WI38 (cell line): ENCODE results near the gene KAT5.

Source experiments
- H3K4me3 ChIP-seq: 2 replicates; pipeline ENCODE4 v1.5.1; 2011; ENCODE audit warnings: low read depth, mild to moderate bottlenecking, control low read depth, low read length
- TF ChIP-seq, protein P1 (sequence below): IDR thresholded peaks from 2 replicates; pipeline ENCODE4 v1.5.1; 2012; ENCODE audit warnings: low read depth, mild to moderate bottlenecking, control low read depth, low read length

KAT5 gene

DNA sequence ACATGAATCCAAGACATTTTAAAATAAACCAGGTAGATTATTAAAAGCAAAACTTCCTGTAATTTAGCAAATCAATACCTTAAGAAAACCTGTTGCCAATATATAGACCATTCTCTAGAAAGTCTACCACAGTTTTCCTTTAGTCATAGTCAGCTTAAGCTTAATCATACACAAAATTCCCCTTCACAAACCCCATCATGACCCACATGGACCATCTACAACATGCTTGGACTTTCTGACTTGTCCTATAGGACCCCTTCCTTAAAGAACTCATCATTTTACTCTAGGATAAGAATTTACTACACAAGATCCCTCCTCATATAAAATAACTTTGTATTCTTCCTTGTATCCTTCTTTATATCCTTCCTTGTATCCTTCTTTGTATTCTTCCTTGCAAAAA, 24.8 kb downstream of the KAT5 start:
- TF ChIP-seq, protein P1, sequence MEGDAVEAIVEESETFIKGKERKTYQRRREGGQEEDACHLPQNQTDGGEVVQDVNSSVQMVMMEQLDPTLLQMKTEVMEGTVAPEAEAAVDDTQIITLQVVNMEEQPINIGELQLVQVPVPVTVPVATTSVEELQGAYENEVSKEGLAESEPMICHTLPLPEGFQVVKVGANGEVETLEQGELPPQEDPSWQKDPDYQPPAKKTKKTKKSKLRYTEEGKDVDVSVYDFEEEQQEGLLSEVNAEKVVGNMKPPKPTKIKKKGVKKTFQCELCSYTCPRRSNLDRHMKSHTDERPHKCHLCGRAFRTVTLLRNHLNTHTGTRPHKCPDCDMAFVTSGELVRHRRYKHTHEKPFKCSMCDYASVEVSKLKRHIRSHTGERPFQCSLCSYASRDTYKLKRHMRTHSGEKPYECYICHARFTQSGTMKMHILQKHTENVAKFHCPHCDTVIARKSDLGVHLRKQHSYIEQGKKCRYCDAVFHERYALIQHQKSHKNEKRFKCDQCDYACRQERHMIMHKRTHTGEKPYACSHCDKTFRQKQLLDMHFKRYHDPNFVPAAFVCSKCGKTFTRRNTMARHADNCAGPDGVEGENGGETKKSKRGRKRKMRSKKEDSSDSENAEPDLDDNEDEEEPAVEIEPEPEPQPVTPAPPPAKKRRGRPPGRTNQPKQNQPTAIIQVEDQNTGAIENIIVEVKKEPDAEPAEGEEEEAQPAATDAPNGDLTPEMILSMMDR, result no peak
- no peak overlapping the region for H3K4me3 ChIP-seq

DNA sequence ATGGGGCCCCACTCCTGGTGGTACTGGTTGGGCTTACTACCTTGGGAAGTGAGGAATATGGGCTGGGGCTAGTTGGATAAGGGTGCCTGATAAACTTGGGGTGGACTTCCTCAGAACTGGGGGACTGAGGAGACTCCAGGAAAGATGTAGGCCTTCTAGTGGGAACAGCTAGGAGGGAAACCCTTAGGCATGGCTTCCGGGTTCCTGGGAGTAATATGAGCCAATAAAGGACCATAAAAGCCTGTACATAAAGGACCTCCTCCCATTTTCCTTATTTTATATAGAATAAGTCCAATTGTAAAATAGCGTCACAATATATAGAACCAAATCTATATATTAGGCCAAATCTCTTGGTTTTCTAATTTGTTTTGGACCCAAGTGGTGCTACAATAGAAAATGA, 27.0 kb downstream of the KAT5 start:
- H3K4me3 ChIP-seq, result no peak overlapping the region
- TF ChIP-seq, protein P1, result no peak

DNA sequence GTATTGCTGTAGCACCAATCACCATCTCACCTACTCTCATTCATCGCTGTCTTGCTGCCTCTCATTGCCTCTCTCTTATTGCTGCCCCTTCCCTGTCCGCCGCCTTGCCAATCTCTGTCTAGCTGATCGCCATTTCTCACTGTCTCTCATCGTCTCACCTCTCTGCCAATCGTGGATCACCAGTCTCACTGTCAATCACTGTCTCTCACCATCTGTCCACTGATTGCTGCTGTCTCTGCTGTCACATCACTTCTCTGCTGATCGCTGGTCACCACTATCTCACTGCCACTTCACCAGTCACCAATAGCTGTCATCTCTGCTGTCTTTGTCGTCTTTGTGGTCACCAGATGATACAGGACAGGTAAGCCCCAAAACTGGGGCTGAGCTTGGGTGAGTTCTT, 29.1 kb downstream of the KAT5 start:
- H3K4me3 ChIP-seq, result no peak overlapping the region
- TF ChIP-seq, protein P1, result no peak

DNA sequence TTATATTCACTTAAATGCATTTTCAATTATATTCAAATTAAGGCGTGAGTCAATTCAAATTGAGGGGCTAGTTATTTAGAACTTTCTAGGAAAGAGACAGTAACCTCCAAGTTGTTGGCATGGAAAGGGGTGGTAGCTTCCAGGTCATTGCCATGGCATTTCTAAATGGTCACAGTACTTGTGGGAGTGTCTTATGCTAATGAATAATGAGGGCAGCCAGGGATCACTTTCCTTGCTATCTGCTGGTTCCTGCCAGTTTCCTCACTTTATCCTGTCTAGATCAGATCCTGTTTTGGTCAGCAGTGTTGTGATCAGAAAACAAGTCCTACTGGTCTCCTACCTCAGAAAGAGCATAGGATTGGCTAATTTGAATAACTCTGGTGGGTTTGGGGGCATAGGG, 30.3 kb downstream of the KAT5 start:
- H3K4me3 ChIP-seq, result no peak overlapping the region
- TF ChIP-seq, protein P1, result no peak

DNA sequence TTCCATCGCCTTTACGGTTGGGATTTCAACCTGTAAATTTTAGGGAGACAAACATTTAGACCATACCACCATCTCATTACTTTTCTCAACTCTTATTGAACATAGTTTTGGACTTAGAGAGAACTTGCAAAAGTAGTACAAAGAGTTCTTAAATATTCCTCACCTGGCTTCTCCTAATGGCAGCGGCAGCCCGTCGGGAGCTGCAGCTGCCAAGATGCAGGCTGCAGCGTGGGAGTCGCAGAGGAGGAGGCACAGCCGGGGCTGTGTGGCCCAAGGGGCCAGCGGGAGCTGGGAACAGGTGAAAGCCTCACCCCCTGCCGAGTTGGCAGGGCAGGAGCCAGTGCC, 31.6 kb downstream of the KAT5 start:
- TF ChIP-seq, protein P1, result no peak
- H3K4me3 ChIP-seq, result no peak overlapping the region

DNA sequence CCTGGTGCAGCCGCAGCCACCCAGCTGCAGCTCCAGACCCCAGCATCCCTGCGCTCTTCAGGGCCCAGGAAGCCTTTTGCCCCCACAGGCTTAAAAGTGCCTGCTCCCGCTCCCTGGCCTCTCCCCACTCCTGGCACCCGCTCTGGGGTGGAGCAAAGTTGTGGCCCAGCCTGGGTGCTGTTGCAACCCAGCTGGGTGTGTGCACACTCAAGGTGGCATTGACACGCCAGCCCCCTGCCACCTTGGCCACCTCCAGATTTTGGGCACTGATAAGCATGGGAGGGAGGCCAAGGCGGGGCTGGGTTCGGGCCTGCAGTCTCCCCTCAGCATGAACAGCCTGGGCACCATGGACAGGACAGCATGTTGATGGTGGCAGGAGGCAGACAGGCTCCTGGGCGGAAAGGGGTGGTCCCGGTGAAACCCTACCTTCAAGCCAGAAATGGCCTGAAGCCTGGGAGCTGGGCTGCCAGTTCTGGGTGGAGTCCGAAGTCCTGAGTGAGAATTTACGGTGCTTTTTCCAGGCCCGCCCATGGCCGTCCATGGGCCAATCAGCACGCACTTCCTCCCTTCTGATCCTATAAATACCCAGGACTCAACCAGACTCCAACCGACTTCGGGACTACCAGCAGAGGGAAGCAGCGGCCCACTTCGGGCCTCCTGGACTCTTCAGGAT, 32.1 kb downstream of the KAT5 start:
- H3K4me3 ChIP-seq, result no peak overlapping the region
- TF ChIP-seq, protein P1, result no peak; the same call in 1 of the 2 replicates

DNA sequence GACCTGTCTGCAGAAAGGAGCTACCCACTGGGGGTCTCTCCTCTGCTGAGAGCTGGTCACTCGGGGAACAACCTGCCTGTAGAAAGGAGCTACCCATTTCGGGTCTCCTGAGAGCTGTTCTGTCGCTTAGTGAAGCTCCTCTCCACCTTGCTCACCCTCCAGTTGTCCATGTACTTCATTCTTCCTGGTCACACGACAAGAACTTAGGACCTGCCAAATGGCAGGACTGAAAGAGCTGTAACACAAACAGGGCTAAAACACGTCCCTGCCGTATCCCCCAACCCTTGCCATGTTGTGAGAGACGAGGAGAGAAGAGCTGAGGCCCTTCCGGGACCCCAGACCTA, 32.6 kb downstream of the KAT5 start:
- TF ChIP-seq, protein P1, result no peak

More for the DNA sequence above, 32.6 kb downstream of the KAT5 start:
- H3K4me3 ChIP-seq, result no peak overlapping the region
